Right ventricle myocardium superior (tissue), 1 donor: ENCODE measurements around the gene SLC34A3. TPM values are rescaled to one million over a fixed set of nuclear protein-coding genes. Genes with fewer than 3 reads are reported as not detected.

Experiments
- ATAC-seq: fragments of 200-7000 bp; cut with Tn5 transposase; one replicate; pipeline ENCODE4 v1.9.1; 2020; ENCODE audit warnings: mild to moderate bottlenecking; ENCODE audit not compliant: poor library complexity
- DNase-seq: peaks from one replicate; pipeline ENCODE4 v3.0.0-alpha.2; 2020
- intact Hi-C: fragments of 100-400 bp; cut with DNase I; formaldehyde crosslinking; loops from one replicate; pipeline ENCODE4 v1.11.2; 2022
- total RNA-seq: library from RNA; stranded (reverse); fragmentation: NEBNext Ultra II Directional; extraction: Animal tissue kit (Norgen Biotek cat#: 25700); gene quantifications from one replicate; pipeline ENCODE4 v1.2.1, GENCODE V29; 2021
- donor health status: DM: no; HTN: yes; CAD: no; lungs with severe emphysema.

Gene SLC34A3
- total RNA-seq, 1 donor from 2014 or later, result not detected

- DNase-seq, result no peak
- ATAC-seq, result no peak
- intact Hi-C loops, result loop anchor here (5.0 kb wide), 1 partner anchor 34 kb away; the partner anchor contains the start of genes CYSRT1 and RNF224
These were observed 36.9 kb upstream of the SLC34A3 start for GRCh38 chr9:137193771-137194170.

- DNase-seq (peak; percentile 88), ATAC-seq (peak; percentile 79)
- intact Hi-C loops, result loop anchor here (5.0 kb wide), 1 partner anchor 33 kb away; the partner anchor contains the start of genes CYSRT1 and RNF224
These were observed 36.3 kb upstream of the SLC34A3 start for GRCh38 chr9:137194388-137194787.

DNA sequence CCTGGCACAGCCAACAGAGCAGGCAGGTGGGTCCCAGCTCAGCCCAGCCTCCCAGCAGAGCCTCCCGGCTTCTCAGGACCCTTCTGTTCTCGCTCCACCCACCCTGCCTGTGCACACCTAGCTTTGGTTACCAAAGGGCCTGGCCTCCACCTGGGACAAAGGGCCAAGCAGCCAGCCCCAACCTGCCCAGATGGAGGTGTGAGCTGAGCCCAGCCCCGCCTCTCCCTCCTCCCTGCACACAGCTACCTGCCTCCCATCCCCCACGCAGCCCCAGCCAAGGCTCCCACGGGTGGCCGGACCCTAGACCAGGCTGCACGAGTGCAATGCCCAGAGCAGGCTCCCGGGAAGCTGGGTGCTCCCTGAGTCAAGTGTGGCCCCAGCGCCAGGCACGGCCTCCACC lies 35.8 kb upstream of the SLC34A3 start:
- no peak for DNase-seq
- intact Hi-C loops, result loop anchor here (5.0 kb wide), 1 partner anchor 32 kb away; the partner anchor contains the start of genes CYSRT1 and RNF224
- no peak for ATAC-seq

DNA sequence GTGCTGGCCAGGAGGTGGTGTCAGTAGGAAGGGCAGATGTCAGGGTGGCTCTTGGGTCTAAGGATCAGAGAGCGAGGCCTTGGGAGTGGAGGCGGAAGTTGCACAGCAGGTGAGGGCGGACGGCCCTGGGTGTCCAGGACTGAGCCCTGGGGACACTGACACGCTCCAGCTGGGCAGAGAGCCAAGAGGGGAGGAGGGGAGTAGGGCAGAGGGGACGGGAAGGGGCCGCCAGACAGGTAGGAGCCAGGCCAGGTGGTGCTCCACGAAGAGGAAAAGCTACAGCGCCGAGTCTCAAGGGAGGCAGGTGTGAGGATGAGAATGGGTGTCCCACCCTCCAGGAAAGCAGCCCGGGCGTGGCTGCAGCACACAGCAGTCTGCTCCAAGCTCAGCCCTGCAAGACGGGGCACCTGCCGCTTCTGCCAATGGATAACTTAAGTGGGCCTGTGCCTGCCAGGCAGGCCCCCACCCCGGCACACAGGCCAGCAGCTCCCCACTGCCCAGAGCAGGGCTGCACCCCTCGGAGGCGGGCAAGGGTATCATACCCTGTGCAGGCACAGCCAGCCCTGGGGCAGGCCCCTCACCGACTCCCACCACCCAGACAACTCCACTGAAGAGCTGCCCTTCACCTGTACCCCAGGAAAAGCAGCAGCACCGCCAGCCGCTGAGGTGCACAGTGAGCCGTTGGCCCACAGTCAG lies 35.0 kb upstream of the SLC34A3 start:
- ATAC-seq (peak; percentile 3), DNase-seq (no peak)
- intact Hi-C loops, result no loop called here

GRCh38 chr9:137198051-137198901 lies 32.4 kb upstream of the SLC34A3 start:
- DNase-seq (no peak), ATAC-seq (no peak)
- intact Hi-C loops, result no loop called here

DNA sequence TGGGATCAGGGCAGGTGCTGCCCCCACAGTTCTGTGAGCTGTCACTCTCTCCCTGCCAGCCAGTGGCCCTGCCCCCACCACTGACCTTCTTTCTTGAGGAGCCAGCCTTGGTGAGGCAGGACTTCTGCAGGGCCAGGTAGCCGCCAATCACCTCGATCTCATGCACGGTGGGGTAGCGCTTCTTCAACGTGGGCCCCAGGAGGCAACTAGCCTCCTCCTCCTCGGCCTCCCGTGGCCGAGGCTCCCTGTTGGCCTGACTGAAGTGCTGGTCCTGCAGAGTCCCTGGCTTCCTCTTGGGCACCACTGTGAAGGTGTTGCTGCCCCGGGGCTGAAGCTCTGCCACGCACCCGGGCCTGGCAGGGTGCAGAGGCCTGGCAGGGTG lies 31.8 kb upstream of the SLC34A3 start:
- no peak for DNase-seq
- intact Hi-C loops, result no loop called here
- no peak for ATAC-seq

DNA sequence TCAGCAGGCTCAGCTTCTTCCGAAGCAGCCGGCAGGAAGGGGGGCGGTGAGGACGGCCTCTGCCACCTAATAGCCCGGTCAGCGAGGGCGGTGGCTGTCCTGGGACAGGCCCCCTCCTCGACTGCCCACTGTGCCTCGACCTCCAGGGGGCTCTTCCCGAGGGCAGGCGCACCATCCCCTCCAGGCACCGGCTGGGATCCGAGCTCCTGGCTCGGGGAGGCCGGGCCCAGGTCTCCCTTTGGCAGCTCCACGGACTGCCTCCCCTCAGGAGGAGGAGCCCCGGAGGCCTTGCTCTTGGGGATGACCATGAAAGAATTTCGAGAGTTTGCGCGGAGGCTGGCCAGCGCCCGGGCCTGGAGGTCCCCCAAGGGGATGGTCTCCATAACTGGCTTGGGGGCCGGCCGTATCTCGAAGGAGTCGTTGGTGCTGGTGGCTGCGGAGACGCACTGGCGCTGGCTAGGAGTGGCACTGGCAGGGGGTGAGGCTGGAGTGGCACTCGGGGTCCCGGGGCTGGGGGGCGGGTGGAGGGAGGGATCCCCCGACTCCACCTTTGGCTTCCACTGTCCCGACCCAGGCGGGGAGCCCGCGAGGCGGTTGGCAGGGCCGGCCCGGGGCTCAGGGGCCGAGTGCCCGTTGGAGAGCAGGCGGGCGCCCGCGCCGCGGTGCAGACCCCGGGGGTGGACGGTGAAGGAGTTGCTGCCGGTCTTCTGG lies 31.1 kb upstream of the SLC34A3 start:
- ATAC-seq, result no peak
- no peak for DNase-seq
- intact Hi-C loops, result no loop called here

GRCh38 chr9:137200311-137201204 lies 30.1 kb upstream of the SLC34A3 start, which contains the start of gene TPRN:
TSS of gene TPRN (minus strand) at chr9:137200741. CDS start at chr9:137200711, 30 bp downstream.
- intact Hi-C loops, result no loop called here
- ATAC-seq, result peak; percentile 95
- peak; percentile 100 for DNase-seq

- ATAC-seq, result no peak
These were observed 29.4 kb upstream of the SLC34A3 start for GRCh38 chr9:137201205-137201868.

DNA sequence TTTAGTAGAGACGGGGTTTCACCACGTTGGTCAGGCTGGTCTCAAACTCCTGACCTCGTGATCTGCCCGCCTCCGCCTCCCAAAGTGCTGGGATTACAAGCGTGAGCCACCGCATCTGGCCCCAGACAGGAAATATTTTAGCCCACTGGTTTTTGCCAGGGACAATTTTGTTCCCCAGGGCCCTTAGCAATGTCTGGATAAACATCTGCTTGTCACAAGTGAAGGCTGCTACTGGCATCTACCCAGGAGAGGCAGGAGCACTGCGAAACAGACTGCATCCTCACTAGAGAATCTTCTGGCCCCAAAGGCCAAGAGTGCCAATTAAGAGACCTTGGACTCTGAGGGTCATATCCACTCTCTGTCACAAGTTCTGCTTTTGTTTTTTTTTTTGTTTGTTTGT lies 27.7 kb upstream of the SLC34A3 start:
- ATAC-seq (no peak), DNase-seq (no peak)
- intact Hi-C loops, result no loop called here

More at GRCh38 chr9:137201205-137201868, 29.4 kb upstream of the SLC34A3 start:
- no peak for DNase-seq
- intact Hi-C loops, result no loop called here

GRCh38 chr9:137204731-137205125 lies 26.0 kb upstream of the SLC34A3 start:
- ATAC-seq (no peak), DNase-seq (no peak)
- intact Hi-C loops, result no loop called here

DNA sequence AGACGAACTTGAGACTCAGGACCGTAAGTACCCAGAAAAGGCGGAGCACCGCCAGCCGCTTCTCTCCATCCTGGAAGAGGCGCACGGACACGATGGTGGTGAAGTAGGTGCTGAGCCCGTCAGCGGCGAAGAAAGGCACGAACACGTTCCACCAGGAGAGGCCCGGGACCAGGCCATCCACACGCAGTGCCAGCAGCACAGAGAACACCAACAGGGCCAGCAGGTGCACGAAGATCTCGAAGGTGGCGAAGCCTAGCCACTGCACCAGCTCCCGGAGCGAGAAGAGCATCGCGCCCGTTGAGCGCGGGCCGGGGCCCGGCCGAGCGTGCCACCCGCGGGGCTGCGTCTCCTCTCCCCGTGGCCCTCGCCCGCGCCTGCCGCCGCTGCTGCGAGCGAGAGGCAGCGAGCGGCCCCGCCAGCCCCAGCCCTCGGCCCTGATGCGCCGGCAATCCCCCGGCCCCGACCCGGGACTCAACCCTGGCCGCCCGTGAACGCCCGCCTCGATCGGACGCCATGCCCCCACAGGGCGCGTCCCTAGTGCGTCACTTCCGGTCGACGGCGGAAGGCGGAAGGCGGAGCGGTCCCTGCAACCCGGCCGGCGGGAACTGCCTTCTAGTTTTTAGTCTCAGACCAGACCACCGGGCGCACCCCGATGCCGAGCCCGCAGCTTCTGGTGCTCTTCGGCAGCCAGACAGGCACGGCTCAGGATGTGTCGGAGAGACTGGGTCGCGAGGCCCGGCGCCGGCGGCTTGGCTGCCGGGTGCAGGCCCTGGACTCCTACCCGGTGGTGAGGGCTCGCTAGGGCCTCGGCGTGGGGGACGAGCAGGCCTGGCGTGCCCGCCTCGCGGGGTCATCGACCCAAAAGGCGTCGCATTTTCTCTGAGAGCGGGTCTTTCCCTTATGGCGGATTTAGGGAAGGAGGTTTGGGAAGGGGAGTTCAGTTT lies 25.3 kb upstream of the SLC34A3 start, which contains the start of the genes NDOR1 and TMEM203:
Gene NDOR1 (plus strand): TSS at position 575 of the 944 bp plus-strand sequence. CDS start 78 bp downstream, at position 653.
Gene TMEM203 (minus strand): TSS at position 523 of the 944 bp plus-strand sequence. CDS start 234 bp downstream, at position 289.
- ATAC-seq (peak; percentile 73), DNase-seq (peak; percentile 95)
- intact Hi-C loops, result no loop called here

- intact Hi-C loops, result no loop called here
- ATAC-seq, result no peak
These were observed 24.1 kb upstream of the SLC34A3 start for GRCh38 chr9:137206602-137207001.

GRCh38 chr9:137211532-137211931 lies 19.2 kb upstream of the SLC34A3 start:
- DNase-seq (no peak), ATAC-seq (no peak)
- intact Hi-C loops, result no loop called here

More at GRCh38 chr9:137206602-137207001, 24.1 kb upstream of the SLC34A3 start:
- no peak for DNase-seq

DNA sequence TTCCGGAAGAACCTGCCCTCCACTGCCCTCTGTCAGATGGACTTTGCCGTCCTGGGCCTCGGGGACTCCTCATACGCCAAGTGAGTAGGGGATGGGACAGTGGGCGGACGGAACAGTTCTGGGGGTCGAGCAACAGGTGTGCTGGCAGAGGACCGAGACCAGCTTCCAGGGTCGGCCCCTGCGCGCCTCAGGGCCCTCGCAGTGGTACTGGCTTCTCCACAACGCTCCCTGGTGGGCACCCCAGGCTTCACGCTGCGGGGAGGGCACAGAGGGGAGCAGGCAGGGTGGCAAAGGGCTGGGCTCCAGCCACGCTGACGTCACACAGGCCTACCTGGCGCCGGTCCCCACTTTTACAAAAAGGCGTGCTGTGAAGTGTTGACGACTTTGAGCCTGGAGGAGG lies 18.2 kb upstream of the SLC34A3 start:
- intact Hi-C loops, result no loop called here
- no peak for ATAC-seq
- DNase-seq, result no peak
